GM21786 (cell line): Measurements from ENCODE around the gene SPRED2.

Source experiments
- ATAC-seq: cut with Tn5 transposase; IDR thresholded peaks from one replicate; pipeline ENCODE4 v1.9.1; 2021; ENCODE audit not compliant: unreplicated experiment

Gene SPRED2

GRCh38 chr2:65415091-65415490 lies 17.3 kb downstream of the SPRED2 start:
- no peak for ATAC-seq

GRCh38 chr2:65413610-65414009 lies 18.8 kb downstream of the SPRED2 start:
- no peak for ATAC-seq

GRCh38 chr2:65413106-65413505 lies 19.3 kb downstream of the SPRED2 start:
- ATAC-seq = no peak

- no peak for ATAC-seq
Measured at GRCh38 chr2:65411056-65411795, 21.2 kb downstream of the SPRED2 start.

- ATAC-seq = no peak
Measured at GRCh38 chr2:65409045-65409444, 23.4 kb downstream of the SPRED2 start.

GRCh38 chr2:65407240-65407639 lies 25.2 kb downstream of the SPRED2 start:
- ATAC-seq = no peak

GRCh38 chr2:65404988-65405697 lies 27.3 kb downstream of the SPRED2 start:
- no peak for ATAC-seq

GRCh38 chr2:65403529-65403915 lies 28.9 kb downstream of the SPRED2 start:
- ATAC-seq = no peak

- ATAC-seq = no peak
Measured at GRCh38 chr2:65402780-65403528, 29.4 kb downstream of the SPRED2 start.

GRCh38 chr2:65402323-65402722 lies 30.1 kb downstream of the SPRED2 start:
- ATAC-seq = no peak

- peak; percentile 50 for ATAC-seq
Measured at GRCh38 chr2:65397122-65397521, 35.3 kb downstream of the SPRED2 start.

GRCh38 chr2:65396348-65397026 lies 35.9 kb downstream of the SPRED2 start:
- no peak for ATAC-seq

GRCh38 chr2:65395621-65396347 lies 36.6 kb downstream of the SPRED2 start:
- no peak for ATAC-seq

- no peak for ATAC-seq
Measured at GRCh38 chr2:65393743-65394422, 38.5 kb downstream of the SPRED2 start.

GRCh38 chr2:65393046-65393445 lies 39.4 kb downstream of the SPRED2 start:
- ATAC-seq = no peak

GRCh38 chr2:65392609-65393008 lies 39.8 kb downstream of the SPRED2 start:
- ATAC-seq = no peak

GRCh38 chr2:65390134-65390533 lies 42.3 kb downstream of the SPRED2 start:
- peak; percentile 69 for ATAC-seq

- no peak for ATAC-seq
Measured at GRCh38 chr2:65389476-65389875, 42.9 kb downstream of the SPRED2 start.

- ATAC-seq = no peak
Measured at GRCh38 chr2:65388596-65389390, 43.6 kb downstream of the SPRED2 start.
